Right atrium auricular region (tissue), 2 donors: ENCODE measurements around the gene SNRPA. TPM values are rescaled to one million over a fixed set of nuclear protein-coding genes. Genes with fewer than 3 reads are reported as not detected.

ENCODE experiments used
- DNase-seq: peaks from one replicate; pipeline ENCODE4 v3.0.0-alpha.2; 2019; ENCODE audit warnings: low spot score
- H3K27ac ChIP-seq, 2 donors: fragments of 200-600 bp; sonication (generic); 1 replicate in 1 of 2; 2 replicates in 1 of 2; pipeline ENCODE4 v1.5.1; 2016 to 2019
- H3K27me3 ChIP-seq, 2 donors: fragments of 200-600 bp; sonication (generic); one replicate each; pipeline versions ENCODE4 v1.5.1 to v1.6.0; 2017 to 2019
- H3K36me3 ChIP-seq: fragments of 200-600 bp; sonication (generic); one replicate; pipeline ENCODE4 v1.5.1; 2016
- H3K4me1 ChIP-seq, 2 donors: fragments of 200-600 bp; sonication (generic); one replicate each; pipeline versions ENCODE4 v1.5.1 to v1.6.0; 2017 to 2019
- H3K4me3 ChIP-seq, 2 donors: fragments of 200-600 bp; sonication (generic); 1 replicate in 1 of 2; 2 replicates in 1 of 2; pipeline ENCODE4 v1.5.1; 2017 to 2019; ENCODE audit warnings: mild to moderate bottlenecking in 1 of 2, moderate library complexity in 1 of 2
- H3K9me3 ChIP-seq, 2 donors: fragments of 200-600 bp; sonication (generic); one replicate each; pipeline ENCODE4 v1.5.1; 2019
- CTCF ChIP-seq, 2 donors: fragments of 200-600 bp; sonication (generic); IDR thresholded peaks; one replicate each; pipeline ENCODE4 v1.5.1; 2019; ENCODE audit warnings: antibody characterized with exemption in 2 of 2
- total RNA-seq, 2 donors: library from RNA; depleted of rRNA; stranded (reverse); fragments of >200 nt; gene quantifications; one replicate each; pipeline ENCODE4 v1.1.0, GENCODE V29; 2016

The SNRPA gene
- total RNA-seq, 2 donors from 2014 or later: 30.7 to 32.9 TPM

GRCh38 chr19:40800997-40801377, 50.0 kb downstream of the SNRPA start:
- H3K9me3 ChIP-seq: no peaks in the 10 kb centered on the region
- H3K4me1 ChIP-seq: peaks cover 3 to 71% of the 10 kb centered on the region in 2 donors
- no peak for TF ChIP-seq CTCF (IDR thresholded peaks at IDR 0.05)
- peak overlapping the region; percentile 86 to 96 for H3K27ac ChIP-seq
- DNase-seq: no peak
- peaks cover 21% of the 10 kb centered on the region for H3K36me3 ChIP-seq
- peak overlapping the region in 1 of 2 donors; percentile 80 for H3K4me3 ChIP-seq
- H3K27me3 ChIP-seq: no peaks in the 10 kb centered on the region

- Histone ChIP-seq H3K4me1 (peaks cover 3 to 77% of the 10 kb centered on the region in 2 donors), H3K36me3 (peaks cover 21% of the 10 kb centered on the region), H3K4me3 (peak overlapping the region in 1 of 2 donors; percentile 80), H3K27me3 (no peaks in the 10 kb centered on the region), H3K27ac (peak overlapping the region; percentile 86 to 96), H3K9me3 (no peaks in the 10 kb centered on the region)
- TF ChIP-seq CTCF (IDR thresholded peaks at IDR 0.05): no peak
- no peak for DNase-seq
Measured at GRCh38 chr19:40801426-40802299, 50.7 kb downstream of the SNRPA start.

GRCh38 chr19:40802300-40803169, 51.5 kb downstream of the SNRPA start:
- H3K4me3 ChIP-seq: peak overlapping the region; percentile 0 to 25

GRCh38 chr19:40803170-40803856, 52.3 kb downstream of the SNRPA start:
- Histone ChIP-seq H3K27me3 (no peaks in the 10 kb centered on the region), H3K4me3 (peak overlapping the region; percentile 0 to 25), H3K4me1 (peaks cover 3 to 86% of the 10 kb centered on the region in 2 donors), H3K27ac (peak overlapping the region; percentile 86 to 96), H3K36me3 (peaks cover 37% of the 10 kb centered on the region), H3K9me3 (no peaks in the 10 kb centered on the region)
- no peak for TF ChIP-seq CTCF (IDR thresholded peaks at IDR 0.05)
- no peak for DNase-seq

More at GRCh38 chr19:40802300-40803169, 51.5 kb downstream of the SNRPA start:
- Histone ChIP-seq H3K27me3 (no peaks in the 10 kb centered on the region), H3K27ac (peak overlapping the region; percentile 86 to 96), H3K4me1 (peaks cover 3 to 86% of the 10 kb centered on the region in 2 donors), H3K36me3 (peaks cover 29% of the 10 kb centered on the region), H3K9me3 (no peaks in the 10 kb centered on the region)
- peak; percentile 81 for DNase-seq
- no peak for TF ChIP-seq CTCF (IDR thresholded peaks at IDR 0.05)
